Measurements from ENCODE around the gene ZNF268. TPM values are rescaled to one million over a fixed set of nuclear protein-coding genes. Genes with fewer than 3 reads are reported as not detected.

The ZNF268 gene
- polyA plus RNA-seq, 2 of the 4 experiments (the other 2 are of a cell fraction): 12.5 to 21.5 TPM

Small RNAs within 50 kb of the gene (small RNA-seq; reads per million reads assigned to genes)
- gene RF00019 (0 reads per million in 6 experiments), gene RNU6-717P (0 reads per million in 6 experiments)

Other genes with a start within 250 kb of the ZNF268 start
- gene ZNF605, start 225.2 kb upstream of the ZNF268 start, polyA plus RNA-seq (2011; rRNA removed): 15.2 and 18.2 TPM in 2 replicates
- gene ZNF605, start 225.2 kb upstream of the ZNF268 start, polyA plus RNA-seq (2017; fragmentation: RNase III; extraction: RNeasy Plus Mini Kit Qiagen cat#74134 plus additional on column Dnase treatment): 5.6 to 6.5 TPM (median 5.7 TPM) in 3 replicates
- 10.1 and 11.3 TPM in 2 replicates for gene ZNF26, start 195.1 kb upstream of the ZNF268 start, polyA plus RNA-seq (2011; rRNA removed)
- 6.5 to 8.3 TPM (median 7.4 TPM) in 3 replicates for gene ZNF26, start 195.1 kb upstream of the ZNF268 start, polyA plus RNA-seq (2017; fragmentation: RNase III; extraction: RNeasy Plus Mini Kit Qiagen cat#74134 plus additional on column Dnase treatment)
- 31.0 and 36.1 TPM in 2 replicates for gene ZNF84, start 144.0 kb upstream of the ZNF268 start, polyA plus RNA-seq (2011; rRNA removed)
- gene ZNF84, start 144.0 kb upstream of the ZNF268 start, polyA plus RNA-seq (2017; fragmentation: RNase III; extraction: RNeasy Plus Mini Kit Qiagen cat#74134 plus additional on column Dnase treatment): 13.3 to 14.7 TPM (median 14.5 TPM) in 3 replicates
- 22.8 and 23.2 TPM in 2 replicates for gene ZNF140, start 100.6 kb upstream of the ZNF268 start, polyA plus RNA-seq (2011; rRNA removed)
- 8.8 to 10.0 TPM (median 9.9 TPM) in 3 replicates for gene ZNF140, start 100.6 kb upstream of the ZNF268 start, polyA plus RNA-seq (2017; fragmentation: RNase III; extraction: RNeasy Plus Mini Kit Qiagen cat#74134 plus additional on column Dnase treatment)
- gene ZNF891, start 51.2 kb upstream of the ZNF268 start, polyA plus RNA-seq (2011; rRNA removed): 1.5 and 1.6 TPM in 2 replicates
- 0.54 to 0.64 TPM (median 0.62 TPM) in 3 replicates for gene ZNF891, start 51.2 kb upstream of the ZNF268 start, polyA plus RNA-seq (2017; fragmentation: RNase III; extraction: RNeasy Plus Mini Kit Qiagen cat#74134 plus additional on column Dnase treatment)
- 4.1 and 4.5 TPM in 2 replicates for gene ZNF10, start 50.9 kb upstream of the ZNF268 start, polyA plus RNA-seq (2011; rRNA removed)
- 2.0 to 2.3 TPM (median 2.2 TPM) in 3 replicates for gene ZNF10, start 50.9 kb upstream of the ZNF268 start, polyA plus RNA-seq (2017; fragmentation: RNase III; extraction: RNeasy Plus Mini Kit Qiagen cat#74134 plus additional on column Dnase treatment)
- gene ANHX, start 54.4 kb downstream of the ZNF268 start, polyA plus RNA-seq (2011; rRNA removed): not detected in 2 replicates
- not detected in 3 replicates for gene ANHX, start 54.4 kb downstream of the ZNF268 start, polyA plus RNA-seq (2017; fragmentation: RNase III; extraction: RNeasy Plus Mini Kit Qiagen cat#74134 plus additional on column Dnase treatment)